NT2/D1 (cell line): ENCODE results near the gene SLC25A40.
"Not testable (repeated sequence)": the region's sequence is repeated elsewhere in the genome, so short reads cannot be mapped to it uniquely, and the experiment has no call there.

Experiments used
- DNase-seq: peaks from one replicate; pipeline ENCODE4 v3.0.0-alpha.2; 2011; ENCODE audit warnings: low read depth, low spot score
- H3K27me3 ChIP-seq: 2 replicates; pipeline ENCODE4 v1.6.0; 2011; ENCODE audit warnings: mild to moderate bottlenecking; ENCODE audit not compliant: insufficient read length, insufficient read depth
- H3K36me3 ChIP-seq: 2 replicates; pipeline ENCODE4 v1.6.1; 2011; ENCODE audit warnings: mild to moderate bottlenecking, low read length, mixed read lengths; ENCODE audit not compliant: insufficient read depth, insufficient read length
- H3K4me1 ChIP-seq: 2 replicates; pipeline ENCODE4 v1.5.1; 2011; ENCODE audit not compliant: insufficient read depth, insufficient read length
- H3K4me3 ChIP-seq: 2 replicates; pipeline ENCODE4 v1.5.1; 2011; ENCODE audit warnings: low read depth; ENCODE audit not compliant: insufficient read length
- H3K9ac ChIP-seq: 2 replicates; pipeline ENCODE4 v1.6.0; 2011; ENCODE audit warnings: low read depth; ENCODE audit not compliant: insufficient read length
- H3K9me3 ChIP-seq: 2 replicates; pipeline ENCODE4 v1.5.1; 2011; ENCODE audit warnings: mild to moderate bottlenecking, low read length; ENCODE audit not compliant: insufficient read depth
- SUZ12 ChIP-seq: IDR thresholded peaks from 2 replicates; pipeline ENCODE4 v1.6.1; 2011; ENCODE audit not compliant: insufficient read length, insufficient read depth; ENCODE audit errors: extremely low read depth
- YY1 ChIP-seq: IDR thresholded peaks from 2 replicates; pipeline ENCODE4 v1.6.1; 2011; ENCODE audit not compliant: insufficient read length, insufficient read depth
- ZNF274 ChIP-seq: IDR thresholded peaks from 2 replicates; pipeline ENCODE4 v1.6.1; 2011; ENCODE audit warnings: mild to moderate bottlenecking, low read depth, low read length

Gene SLC25A40

DNA sequence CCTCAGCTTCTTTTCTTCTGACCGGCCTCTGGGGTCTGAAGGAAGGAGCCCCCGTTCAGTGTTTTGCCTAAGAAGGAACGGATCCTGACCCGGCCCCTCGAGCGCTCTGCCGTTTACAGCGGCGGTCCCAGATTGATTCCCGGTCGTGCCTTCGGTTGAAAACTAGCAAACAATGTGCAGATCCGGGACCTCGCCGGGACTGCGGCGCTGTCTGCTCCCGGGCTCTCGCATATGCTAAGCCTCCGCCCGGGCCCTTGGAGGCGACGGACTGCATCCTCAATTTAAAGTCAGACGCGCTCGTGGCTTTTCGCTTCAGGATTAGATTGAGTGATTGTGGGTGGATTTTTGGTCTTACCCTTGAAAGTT, 692 bp upstream of the SLC25A40 start:
- Histone ChIP-seq H3K9me3 (peaks cover 3% of the 10 kb centered on the region), H3K9ac (peak overlapping the region; percentile 93), H3K27me3 (no peaks in the 10 kb centered on the region), H3K4me3 (peak overlapping the region; percentile 79), H3K36me3 (peaks cover 31% of the 10 kb centered on the region), H3K4me1 (no peaks in the 10 kb centered on the region)
- TF ChIP-seq ZNF274 = no peak
- no peak for TF ChIP-seq SUZ12
- TF ChIP-seq YY1 = no peak
- peak; percentile 47 for DNase-seq

- TF ChIP-seq YY1 (no peak), SUZ12 (no peak), ZNF274 (no peak)
- Histone ChIP-seq H3K9ac (peak overlapping the region; percentile 86), H3K9me3 (peaks cover 17% of the 10 kb centered on the region), H3K27me3 (no peaks in the 10 kb centered on the region), H3K4me1 (no peaks in the 10 kb centered on the region), H3K4me3 (peak overlapping the region; percentile 79), H3K36me3 (peaks cover 31% of the 10 kb centered on the region)
- peak; percentile 25 for DNase-seq
Measured at GRCh38 chr7:87875151-87876039, 765 bp downstream of the SLC25A40 start.

GRCh38 chr7:87874066-87874465, 2.1 kb downstream of the SLC25A40 start:
- H3K36me3 ChIP-seq = peaks cover 20% of the 10 kb centered on the region
- no peaks in the 10 kb centered on the region for H3K27me3 ChIP-seq
- H3K4me3 ChIP-seq = no peak overlapping the region
- H3K9ac ChIP-seq = no peak overlapping the region
- TF ChIP-seq ZNF274 (no peak), YY1 (no peak), SUZ12 (no peak)
- peaks cover 25% of the 10 kb centered on the region for H3K9me3 ChIP-seq
- DNase-seq = no peak
- H3K4me1 ChIP-seq = no peaks in the 10 kb centered on the region

GRCh38 chr7:87873328-87873727, 2.8 kb downstream of the SLC25A40 start:
- not testable (repeated sequence) for H3K4me1 ChIP-seq, H3K27me3 ChIP-seq, H3K9ac ChIP-seq, DNase-seq, H3K4me3 ChIP-seq
- Histone ChIP-seq H3K36me3 (peaks cover 15% of the 10 kb centered on the region), H3K9me3 (peaks cover 25% of the 10 kb centered on the region)

DNA sequence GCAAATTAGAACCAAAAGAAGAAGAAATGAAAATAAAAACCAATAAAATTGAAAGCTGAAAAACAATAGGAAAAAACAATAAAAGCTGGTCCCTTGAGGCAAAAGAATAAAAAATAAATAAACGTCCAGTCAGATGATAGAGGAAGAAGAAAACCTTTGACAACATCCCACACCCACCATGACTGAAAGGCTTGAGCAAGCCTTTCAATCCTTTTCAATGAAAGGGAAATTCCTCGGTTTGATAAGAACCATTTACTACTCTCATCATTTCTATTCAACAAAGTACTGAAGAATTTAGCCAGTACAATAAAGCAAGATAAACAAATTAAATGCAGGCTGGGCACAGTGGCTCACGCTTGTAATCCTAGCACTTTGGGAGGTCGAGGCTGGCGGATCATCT, 3.8 kb downstream of the SLC25A40 start:
- H3K36me3 ChIP-seq = peaks cover 14% of the 10 kb centered on the region
- H3K27me3 ChIP-seq = no peaks in the 10 kb centered on the region
- H3K9me3 ChIP-seq = peaks cover 25% of the 10 kb centered on the region
- no peak overlapping the region for H3K9ac ChIP-seq
- no peaks in the 10 kb centered on the region for H3K4me1 ChIP-seq
- no peak for DNase-seq
- no peak for TF ChIP-seq SUZ12
- no peak for TF ChIP-seq YY1
- TF ChIP-seq ZNF274 = no peak
- no peak overlapping the region for H3K4me3 ChIP-seq

DNA sequence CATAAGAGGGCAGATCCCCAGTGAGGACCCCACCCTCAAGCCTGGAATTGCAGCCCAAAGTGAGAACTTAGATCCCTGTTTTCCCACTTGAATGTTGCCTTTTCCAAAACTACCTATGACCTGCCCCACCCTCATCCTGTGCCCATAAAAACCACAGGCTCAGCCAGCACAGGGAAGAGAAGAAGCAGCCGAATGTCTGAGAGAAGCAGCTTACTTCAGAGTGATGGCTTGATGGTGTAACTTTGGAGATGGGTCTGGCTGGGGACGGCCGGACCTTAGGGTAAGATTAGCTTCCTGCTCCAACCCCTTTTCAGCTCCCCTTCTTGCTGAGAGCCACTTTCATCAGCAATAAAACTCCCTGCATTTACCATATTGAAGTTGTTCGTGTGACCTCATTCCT, 5.7 kb downstream of the SLC25A40 start:
- TF ChIP-seq SUZ12 (no peak), ZNF274 (no peak), YY1 (no peak)
- DNase-seq = no peak
- H3K4me1 ChIP-seq = no peaks in the 10 kb centered on the region
- no peaks in the 10 kb centered on the region for H3K27me3 ChIP-seq
- no peak overlapping the region for H3K4me3 ChIP-seq
- H3K36me3 ChIP-seq = peaks cover 14% of the 10 kb centered on the region
- H3K9me3 ChIP-seq = peaks cover 37% of the 10 kb centered on the region
- no peak overlapping the region for H3K9ac ChIP-seq

DNA sequence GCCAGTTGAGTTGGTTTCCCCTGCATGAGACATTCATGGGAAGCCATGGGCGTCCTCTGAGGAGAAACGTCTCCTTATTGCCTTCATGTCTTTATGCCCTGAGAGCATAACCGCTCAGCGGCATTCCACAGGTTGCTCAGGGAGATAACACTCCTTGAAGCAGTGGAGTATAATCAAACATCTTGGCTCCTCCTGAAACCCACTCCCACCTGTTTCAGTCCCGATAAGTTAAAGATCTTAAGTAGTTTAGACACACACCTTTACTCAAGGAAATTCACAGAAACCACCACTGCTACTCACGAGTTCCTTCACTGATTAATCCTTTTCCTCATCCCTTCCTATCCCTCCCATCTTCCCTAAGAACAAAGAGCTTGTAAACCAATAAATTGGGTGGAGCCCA, 9.6 kb downstream of the SLC25A40 start:
- Histone ChIP-seq H3K9me3 (peaks cover 31% of the 10 kb centered on the region), H3K36me3 (peaks cover 14% of the 10 kb centered on the region)
- DNase-seq, H3K4me1 ChIP-seq, H3K9ac ChIP-seq, H3K27me3 ChIP-seq, H3K4me3 ChIP-seq: not testable (repeated sequence)

GRCh38 chr7:87866089-87866488, 10.1 kb downstream of the SLC25A40 start:
- peaks cover 9% of the 10 kb centered on the region for H3K36me3 ChIP-seq
- TF ChIP-seq SUZ12 = no peak
- TF ChIP-seq YY1 = no peak
- no peak for TF ChIP-seq ZNF274
- H3K27me3 ChIP-seq = no peaks in the 10 kb centered on the region

More at GRCh38 chr7:87866089-87866488, 10.1 kb downstream of the SLC25A40 start:
- peaks cover 27% of the 10 kb centered on the region for H3K9me3 ChIP-seq
- H3K9ac ChIP-seq = no peak overlapping the region
- H3K4me1 ChIP-seq = no peaks in the 10 kb centered on the region
- H3K4me3 ChIP-seq = no peak overlapping the region
- DNase-seq = no peak
